OCI-LY1 (cell line): ENCODE measurements around the gene PCSK2.

Experiments
- H2AFZ ChIP-seq: fragments of 200-600 bp; sonication (generic), shearing (Covaris generic); 2 replicates; pipeline ENCODE4 v1.6.0; 2014; ENCODE audit warnings: antibody characterized with exemption, mild to moderate bottlenecking, low read length
- H3F3A ChIP-seq: fragments of 200-600 bp; sonication (generic), shearing (Covaris generic); 2 replicates; pipeline ENCODE4 v1.6.0; 2014; ENCODE audit warnings: mild to moderate bottlenecking, antibody characterized with exemption, low read length, moderate library complexity; ENCODE audit not compliant: insufficient read depth
- H3K27ac ChIP-seq: fragments of 200-600 bp; sonication (generic); 2 replicates; pipeline ENCODE4 v1.5.1; 2014; ENCODE audit warnings: low read length, mixed run types, mild to moderate bottlenecking, low read depth; ENCODE audit not compliant: poor library complexity, severe bottlenecking
- H3K27me3 ChIP-seq: fragments of 200-600 bp; sonication (generic); 2 replicates; pipeline ENCODE4 v1.6.0; 2014; ENCODE audit warnings: antibody characterized with exemption, mild to moderate bottlenecking, low read length, moderate library complexity; ENCODE audit not compliant: insufficient read depth
- H3K36me3 ChIP-seq: fragments of 200-600 bp; sonication (generic); 2 replicates; pipeline ENCODE4 v1.6.1; 2014; ENCODE audit warnings: mild to moderate bottlenecking, antibody characterized with exemption, low read length, moderate library complexity, mixed read lengths; ENCODE audit not compliant: insufficient read depth
- H3K4me1 ChIP-seq: fragments of 200-600 bp; sonication (generic); 2 replicates; pipeline ENCODE4 v1.5.1; 2014; ENCODE audit warnings: mild to moderate bottlenecking, low read length, moderate library complexity; ENCODE audit not compliant: insufficient read depth, severe bottlenecking
- H3K4me2 ChIP-seq: fragments of 200-600 bp; sonication (generic), shearing (Covaris generic); 2 replicates; pipeline ENCODE4 v1.6.1; 2014; ENCODE audit warnings: low read length
- H3K4me3 ChIP-seq: fragments of 200-600 bp; sonication (generic); 2 replicates; pipeline ENCODE4 v1.5.1; 2014; ENCODE audit warnings: low read length, low read depth, mild to moderate bottlenecking, mixed read lengths; ENCODE audit not compliant: poor library complexity, severe bottlenecking
- H3K79me2 ChIP-seq: fragments of 200-600 bp; shearing (Covaris generic); 2 replicates; pipeline ENCODE4 v1.6.1; 2016; ENCODE audit warnings: mixed run types, low read length, mixed read lengths; ENCODE audit not compliant: insufficient read depth
- H3K9ac ChIP-seq: fragments of 200-600 bp; sonication (generic), shearing (Covaris generic); 2 replicates; pipeline ENCODE4 v1.6.1; 2014; ENCODE audit warnings: mild to moderate bottlenecking, low read length, mixed read lengths
- H3K9me2 ChIP-seq: fragments of 200-600 bp; sonication (generic), shearing (Covaris generic); 2 replicates; pipeline ENCODE4 v1.6.1; 2014; ENCODE audit warnings: low read depth, mild to moderate bottlenecking, low read length, mixed read lengths
- H3K9me3 ChIP-seq: fragments of 200-600 bp; shearing (Covaris generic); 2 replicates; pipeline ENCODE4 v1.6.1; 2014; ENCODE audit warnings: low read length, mixed read lengths
- H4K20me1 ChIP-seq: fragments of 200-600 bp; sonication (generic), shearing (Covaris generic); 2 replicates; pipeline ENCODE4 v1.6.0; 2016; ENCODE audit warnings: mild to moderate bottlenecking, low read length; ENCODE audit not compliant: insufficient read depth
- EZH2 ChIP-seq: fragments of 200-600 bp; sonication (generic), shearing (Covaris generic); IDR thresholded peaks from 2 replicates; pipeline ENCODE4 v1.8.0; 2017; ENCODE audit warnings: borderline replicate concordance, mixed run types, mild to moderate bottlenecking, antibody characterized with exemption, low read length, moderate library complexity, mixed read lengths
- TF ChIP-seq, protein P1 (sequence below): fragments of 200-600 bp; sonication (generic), shearing (Covaris generic); IDR thresholded peaks from 2 replicates; pipeline ENCODE4 v1.5.1; 2017; ENCODE audit warnings: mild to moderate bottlenecking, antibody characterized with exemption, low read length, moderate library complexity, mixed read lengths

Gene PCSK2

DNA sequence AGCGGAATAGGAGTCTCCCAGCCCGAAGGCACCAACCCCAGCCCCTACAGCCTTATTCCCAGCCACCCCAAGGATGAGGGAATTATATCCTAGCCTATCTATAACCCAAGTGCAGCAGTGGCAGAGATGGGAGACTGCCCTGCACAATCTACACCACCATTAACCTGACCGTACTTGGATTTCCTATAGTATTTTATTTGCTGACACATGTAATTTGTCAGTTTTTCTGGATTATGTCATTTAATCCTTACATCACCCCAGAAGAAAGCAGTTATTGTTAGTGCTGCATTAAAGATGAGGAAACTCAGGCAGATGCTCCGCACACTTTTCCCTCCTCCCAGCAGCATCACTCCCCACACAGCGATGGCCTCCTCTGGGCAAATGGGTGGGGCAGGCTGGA lies 298.3 kb downstream of the PCSK2 start:
- no peaks in the 10 kb centered on the region for H3K4me1 ChIP-seq
- no peaks in the 10 kb centered on the region for H3K36me3 ChIP-seq
- H3K27ac ChIP-seq = no peak overlapping the region
- no peaks in the 10 kb centered on the region for H3K79me2 ChIP-seq
- no peak overlapping the region for H2AFZ ChIP-seq
- H3K4me2 ChIP-seq = no peak overlapping the region
- peaks cover 11% of the 10 kb centered on the region for H3K27me3 ChIP-seq
- no peak overlapping the region for H3K4me3 ChIP-seq
- no peak overlapping the region for H3K9ac ChIP-seq
- H4K20me1 ChIP-seq = no peaks in the 10 kb centered on the region
- no peak for TF ChIP-seq EZH2
- TF ChIP-seq, protein P1, sequence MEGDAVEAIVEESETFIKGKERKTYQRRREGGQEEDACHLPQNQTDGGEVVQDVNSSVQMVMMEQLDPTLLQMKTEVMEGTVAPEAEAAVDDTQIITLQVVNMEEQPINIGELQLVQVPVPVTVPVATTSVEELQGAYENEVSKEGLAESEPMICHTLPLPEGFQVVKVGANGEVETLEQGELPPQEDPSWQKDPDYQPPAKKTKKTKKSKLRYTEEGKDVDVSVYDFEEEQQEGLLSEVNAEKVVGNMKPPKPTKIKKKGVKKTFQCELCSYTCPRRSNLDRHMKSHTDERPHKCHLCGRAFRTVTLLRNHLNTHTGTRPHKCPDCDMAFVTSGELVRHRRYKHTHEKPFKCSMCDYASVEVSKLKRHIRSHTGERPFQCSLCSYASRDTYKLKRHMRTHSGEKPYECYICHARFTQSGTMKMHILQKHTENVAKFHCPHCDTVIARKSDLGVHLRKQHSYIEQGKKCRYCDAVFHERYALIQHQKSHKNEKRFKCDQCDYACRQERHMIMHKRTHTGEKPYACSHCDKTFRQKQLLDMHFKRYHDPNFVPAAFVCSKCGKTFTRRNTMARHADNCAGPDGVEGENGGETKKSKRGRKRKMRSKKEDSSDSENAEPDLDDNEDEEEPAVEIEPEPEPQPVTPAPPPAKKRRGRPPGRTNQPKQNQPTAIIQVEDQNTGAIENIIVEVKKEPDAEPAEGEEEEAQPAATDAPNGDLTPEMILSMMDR = no peak
- no peaks in the 10 kb centered on the region for H3K9me2 ChIP-seq
- H3F3A ChIP-seq = no peaks in the 10 kb centered on the region
- H3K9me3 ChIP-seq = no peaks in the 10 kb centered on the region

DNA sequence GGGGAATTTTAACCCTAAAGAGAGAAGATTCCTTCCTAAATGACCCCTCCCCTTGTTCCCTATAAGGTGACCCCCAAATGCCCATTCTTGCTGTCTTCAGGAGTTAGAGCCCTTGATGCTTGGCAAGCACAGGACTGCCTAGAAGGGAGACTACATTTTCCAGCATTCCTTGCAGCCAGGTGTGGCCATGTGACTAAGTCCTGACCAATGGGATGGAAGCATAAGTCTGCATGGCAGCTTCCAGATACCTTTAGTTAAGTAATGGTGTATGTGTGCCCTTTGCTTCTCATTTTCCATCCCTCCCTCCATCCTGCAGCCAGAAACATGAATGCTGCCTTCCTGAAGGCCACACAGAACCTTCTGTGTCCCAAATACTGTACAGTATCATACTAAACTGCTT lies 298.8 kb downstream of the PCSK2 start:
- no peak for TF ChIP-seq EZH2
- TF ChIP-seq, protein P1 = no peak
- H2AFZ ChIP-seq = no peak overlapping the region
- H3K36me3 ChIP-seq = no peaks in the 10 kb centered on the region
- H3K79me2 ChIP-seq = no peaks in the 10 kb centered on the region
- H4K20me1 ChIP-seq = no peaks in the 10 kb centered on the region
- H3K27me3 ChIP-seq = peaks cover 11% of the 10 kb centered on the region
- H3K4me2 ChIP-seq = no peak overlapping the region
- no peak overlapping the region for H3K4me3 ChIP-seq
- no peaks in the 10 kb centered on the region for H3F3A ChIP-seq
- no peaks in the 10 kb centered on the region for H3K9me2 ChIP-seq
- no peak overlapping the region for H3K27ac ChIP-seq
- H3K9ac ChIP-seq = no peak overlapping the region
- H3K9me3 ChIP-seq = no peaks in the 10 kb centered on the region
- peaks cover 4% of the 10 kb centered on the region for H3K4me1 ChIP-seq

DNA sequence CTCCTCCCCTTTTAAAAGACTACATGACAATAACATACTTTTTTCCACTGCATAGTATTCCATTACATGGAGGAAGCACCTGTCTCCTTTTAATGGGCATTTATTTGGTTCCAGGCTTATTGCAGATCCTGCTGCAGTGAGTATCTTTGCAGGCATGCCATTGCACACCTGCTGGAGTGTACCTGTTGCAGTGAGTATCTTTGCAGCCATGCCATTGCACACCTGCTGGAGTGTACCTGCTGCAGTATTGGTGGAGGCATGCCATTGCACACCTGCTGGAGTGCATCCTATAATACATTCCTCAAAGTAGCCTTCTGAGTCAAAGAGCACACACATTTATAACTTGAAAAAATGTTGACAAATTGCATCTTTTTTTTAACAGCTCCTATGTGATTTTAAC lies 302.7 kb downstream of the PCSK2 start:
- peaks cover 19% of the 10 kb centered on the region for H3K4me1 ChIP-seq
- no peaks in the 10 kb centered on the region for H3K9me2 ChIP-seq
- TF ChIP-seq, protein P1 = no peak
- no peak for TF ChIP-seq EZH2
- no peaks in the 10 kb centered on the region for H4K20me1 ChIP-seq
- H3K9me3 ChIP-seq = no peaks in the 10 kb centered on the region
- H3F3A ChIP-seq = no peaks in the 10 kb centered on the region
- H3K36me3 ChIP-seq = no peaks in the 10 kb centered on the region
- no peaks in the 10 kb centered on the region for H3K79me2 ChIP-seq
- no peak overlapping the region for H3K27ac ChIP-seq
- H3K4me2 ChIP-seq = no peak overlapping the region
- H3K9ac ChIP-seq = no peak overlapping the region
- H3K27me3 ChIP-seq = peaks cover 11% of the 10 kb centered on the region
- no peak overlapping the region for H3K4me3 ChIP-seq
- no peak overlapping the region for H2AFZ ChIP-seq
